Measurements from ENCODE around the gene SELENON. TPM values are rescaled to one million over a fixed set of nuclear protein-coding genes. Genes with fewer than 3 reads are reported as not detected.

SELENON gene
- total RNA-seq, 1 experiment from 2014 or later: 32.1 TPM

GRCh38 chr1:25863486-25864262, 63.7 kb downstream of the SELENON start:
- no peak for DNase-seq (ENCODE audit: low spot score)

GRCh38 chr1:25864434-25864833, 64.4 kb downstream of the SELENON start:
- DNase-seq (ENCODE audit: low spot score): no peak

GRCh38 chr1:25866288-25866687, 66.3 kb downstream of the SELENON start:
- no peak for DNase-seq (ENCODE audit: low spot score)

GRCh38 chr1:25867210-25867991, 67.4 kb downstream of the SELENON start:
- DNase-seq (ENCODE audit: low spot score): no peak

Other genes with a start within 250 kb of the SELENON start
- 0.95 TPM in 1 of 2 replicates, not detected in the other for gene MAN1C1, start 183.4 kb upstream of the SELENON start, total RNA-seq (2014; rRNA removed; shearing (Covaris generic))
- 24.4 and 31.7 TPM in 2 replicates for gene MTFR1L, start 19.8 kb downstream of the SELENON start, total RNA-seq (2014; rRNA removed; shearing (Covaris generic))
- gene AUNIP, start 59.3 kb downstream of the SELENON start, total RNA-seq (2014; rRNA removed; shearing (Covaris generic)): 8.7 and 12.4 TPM in 2 replicates
- 2.8 and 3.2 TPM in 2 replicates for gene PAQR7, start 75.5 kb downstream of the SELENON start, total RNA-seq (2014; rRNA removed; shearing (Covaris generic))
- gene STMN1, start 106.2 kb downstream of the SELENON start, total RNA-seq (2014; rRNA removed; shearing (Covaris generic)): 204 and 329 TPM in 2 replicates
- 5.6 and 8.3 TPM in 2 replicates for gene PAFAH2, start 197.9 kb downstream of the SELENON start, total RNA-seq (2014; rRNA removed; shearing (Covaris generic))
- gene EXTL1, start 221.6 kb downstream of the SELENON start, total RNA-seq (2014; rRNA removed; shearing (Covaris generic)): not detected in 2 replicates
- gene SLC30A2, start 245.9 kb downstream of the SELENON start, total RNA-seq (2014; rRNA removed; shearing (Covaris generic)): not detected in 2 replicates

Data from H4 (cell line).